ENCODE results near the gene RO60. TPM values are rescaled to one million over a fixed set of nuclear protein-coding genes. Genes with fewer than 3 reads are reported as not detected.
"Not testable (repeated sequence)": the region's sequence is repeated elsewhere in the genome, so short reads cannot be mapped to it uniquely, and the experiment has no call there.

Gene RO60
- 62.5 and 74.8 TPM in 2 replicates for total RNA-seq

DNA sequence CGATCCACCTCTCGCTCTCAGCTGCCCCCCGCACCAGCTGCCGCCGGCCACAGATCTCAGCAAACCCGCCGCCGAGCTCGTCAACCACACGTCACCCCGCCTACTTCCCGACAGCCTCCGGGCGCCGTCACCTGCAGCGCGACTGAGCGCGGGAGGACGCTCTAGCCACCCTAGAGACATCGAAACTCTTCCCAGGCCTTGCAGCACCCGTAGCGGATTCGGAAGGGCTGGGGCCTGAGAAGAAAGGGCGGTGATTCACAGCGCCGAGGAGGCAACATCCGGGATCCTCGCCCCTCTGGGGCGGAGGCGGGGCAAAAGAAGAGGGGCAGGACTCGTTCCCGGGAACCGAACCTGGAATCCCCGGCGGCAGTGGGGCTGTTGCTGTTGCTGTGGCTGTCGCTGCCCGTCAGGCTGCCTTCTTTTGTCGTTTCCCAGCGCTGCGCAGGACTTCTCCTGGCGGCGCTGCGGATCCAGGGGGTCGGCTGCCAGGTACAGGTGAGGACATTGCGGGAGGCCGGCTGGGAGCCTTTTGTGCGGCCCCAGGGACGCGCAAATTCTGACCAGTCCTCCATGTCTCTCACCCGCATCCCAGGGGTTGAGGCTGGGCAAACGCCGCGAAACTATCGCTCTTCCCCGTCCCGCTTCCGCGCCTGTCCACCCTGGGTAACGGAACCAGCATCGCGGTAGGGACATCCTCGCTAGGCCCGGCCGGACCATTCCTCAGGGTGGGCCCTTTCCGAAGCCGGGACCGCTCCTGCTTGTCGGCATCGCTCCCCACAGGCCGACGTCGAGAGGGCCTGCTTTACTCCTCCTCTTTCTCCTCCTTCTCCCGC is at the start of gene RO60, which contains the start of gene UCHL5:
Gene RO60, plus strand, starts transcription at position 331 of the 833 bp plus-strand sequence. CDS start 9,443 bp downstream, outside the sequence.
Gene UCHL5, minus strand, starts transcription at position 79 of the 833 bp plus-strand sequence. CDS start 100 bp downstream, outside the sequence.
- intact Hi-C loops (cut with micrococcal nuclease): loop anchor here (1.0 to 10.0 kb wide), 9 partner anchors 11 to 1235 kb away; partner anchors contain the start of genes CDC73, GLRX2 and RGS1

DNA sequence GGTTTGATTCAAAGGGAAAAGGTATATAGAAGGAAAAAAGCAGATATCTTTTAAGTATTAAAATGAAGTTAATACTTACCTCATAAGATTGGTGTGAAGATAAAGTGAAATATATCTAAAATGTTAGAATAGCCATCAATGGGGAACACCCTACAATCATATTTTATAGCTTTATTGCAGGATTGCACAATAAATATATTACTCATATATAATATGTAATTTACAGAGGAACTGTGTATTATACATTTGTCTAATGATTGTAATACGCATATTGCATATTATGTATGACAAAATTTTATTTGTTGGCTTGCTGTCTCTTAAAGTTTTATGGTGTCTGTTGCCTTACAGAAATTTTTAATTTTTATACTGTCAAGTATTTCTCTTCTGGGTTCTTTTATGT is 48.0 kb upstream of the RO60 start:
- intact Hi-C loops (cut with micrococcal nuclease): no loop called here

DNA sequence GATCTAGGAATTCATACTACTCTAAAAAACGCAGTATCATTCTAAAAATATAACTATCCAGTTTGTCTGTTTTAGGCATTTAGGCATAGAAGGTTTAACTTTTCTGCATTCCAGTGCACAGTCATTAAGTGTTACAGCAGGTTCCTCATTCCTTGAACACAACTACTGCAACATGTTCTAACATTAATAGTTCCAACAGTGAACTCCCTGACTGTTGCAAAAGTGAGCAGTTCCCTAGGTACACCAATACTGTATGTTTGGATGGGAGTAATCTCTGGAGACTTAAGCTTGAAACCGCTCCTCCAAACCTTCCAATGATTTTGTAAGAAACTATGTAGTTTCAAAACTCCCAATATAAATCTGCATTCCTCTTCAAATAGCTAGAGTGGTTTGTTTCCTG is 46.4 kb upstream of the RO60 start:
- intact Hi-C loops (cut with micrococcal nuclease): no loop called here

- intact Hi-C loops (cut with micrococcal nuclease): no loop called here
Measured at GRCh38 chr1:193013707-193014106, 45.7 kb upstream of the RO60 start.

GRCh38 chr1:193014400-193014799 is 45.0 kb upstream of the RO60 start:
- intact Hi-C loops (cut with micrococcal nuclease): no loop called here

GRCh38 chr1:193016788-193017187 is 42.6 kb upstream of the RO60 start:
- intact Hi-C loops (cut with micrococcal nuclease): loop anchor here (5.0 kb wide), 1 partner anchor 404 kb away; no protein-coding TSS in a partner anchor

GRCh38 chr1:193019442-193020026 is 39.9 kb upstream of the RO60 start:
- intact Hi-C loops (cut with micrococcal nuclease): loop anchor here (1.0 to 5.0 kb wide), 5 partner anchors 40 to 545 kb away; partner anchors contain the start of genes RGS1, RO60 and UCHL5

DNA sequence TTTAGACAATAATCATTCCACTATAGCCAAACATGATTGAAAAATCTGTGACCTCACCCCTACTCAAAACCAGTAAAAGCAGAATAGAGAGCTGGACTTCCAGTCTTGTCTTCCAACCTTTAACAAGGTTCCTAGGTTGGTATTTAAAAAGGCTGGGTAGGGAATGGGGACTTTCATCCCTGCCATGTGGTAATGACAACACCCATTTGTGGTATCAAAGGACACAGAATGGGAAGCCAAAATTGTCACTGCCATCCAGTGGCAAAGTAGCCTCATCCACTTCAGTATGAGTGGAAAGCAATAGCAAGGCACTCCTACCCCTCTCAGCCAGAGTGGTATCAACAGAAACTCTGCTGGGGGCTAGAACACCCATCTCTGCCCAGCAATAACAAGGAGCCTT is 34.2 kb upstream of the RO60 start:
- intact Hi-C loops (cut with micrococcal nuclease): no loop called here

DNA sequence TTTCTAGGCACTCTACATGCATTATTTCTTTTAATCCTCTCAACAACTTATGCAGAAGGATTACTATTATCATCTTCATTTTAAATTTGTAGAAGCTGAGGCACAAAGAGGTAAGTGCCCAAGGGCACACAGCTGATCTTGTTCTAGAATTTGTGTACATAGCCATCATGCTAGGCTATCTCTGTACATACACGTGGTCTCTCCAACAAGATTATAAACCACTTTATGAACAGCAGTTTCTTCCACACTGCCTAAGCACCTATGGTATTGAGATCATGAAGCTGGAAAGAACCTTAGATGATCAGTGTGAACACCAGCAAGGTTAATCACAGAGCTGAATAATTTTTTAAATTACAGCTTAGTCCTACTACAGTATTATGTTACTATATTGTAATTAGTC is 29.1 kb upstream of the RO60 start:
- intact Hi-C loops (cut with micrococcal nuclease): loop anchor here (5.0 kb wide), 1 partner anchor 453 kb away; the partner anchor contains the start of gene RGS1

DNA sequence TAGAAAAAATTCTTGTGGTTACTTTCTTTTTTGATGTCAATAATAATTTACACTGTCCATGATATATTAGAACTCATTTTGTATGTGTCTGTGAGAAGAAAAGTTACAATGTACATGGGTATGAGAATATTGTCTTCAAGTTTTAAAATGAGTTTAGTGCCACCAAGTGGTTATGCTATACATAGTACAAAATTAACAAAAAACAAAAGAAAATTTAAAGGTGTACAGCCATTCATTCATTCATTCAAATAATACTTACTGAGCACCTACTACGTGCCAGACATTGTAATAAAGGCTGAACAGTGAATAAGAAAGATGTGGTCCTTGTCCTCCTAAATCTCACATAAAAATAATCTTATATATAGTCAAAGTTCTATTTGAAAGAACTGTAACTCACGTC is 28.0 kb upstream of the RO60 start:
- intact Hi-C loops (cut with micrococcal nuclease): loop anchor here (1.0 to 5.0 kb wide), 4 partner anchors 10 to 557 kb away; partner anchors contain the start of gene RGS1

GRCh38 chr1:193032643-193033427 is 26.6 kb upstream of the RO60 start:
- intact Hi-C loops (cut with micrococcal nuclease): loop anchor here (5.0 kb wide), 1 partner anchor 456 kb away; the partner anchor contains the start of gene RGS1

DNA sequence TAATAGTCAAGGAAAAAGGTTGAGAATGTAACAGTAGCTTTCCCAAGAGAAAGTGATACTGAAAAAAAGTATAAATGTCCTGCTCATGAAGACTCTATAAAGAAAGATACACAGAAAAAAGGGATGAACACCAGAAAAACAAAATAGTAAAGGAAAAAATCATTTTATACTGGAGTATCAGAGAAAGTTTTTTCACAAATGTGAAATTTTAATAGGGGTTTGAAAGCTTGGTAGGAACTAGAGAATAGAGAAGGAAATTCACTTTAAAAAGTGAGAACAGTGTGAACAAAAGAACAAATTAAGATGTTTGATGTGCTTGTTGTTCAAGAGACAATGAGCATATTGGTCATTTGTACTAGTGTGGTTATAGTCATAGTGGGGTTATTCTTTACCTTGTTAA is 25.8 kb upstream of the RO60 start:
- intact Hi-C loops (cut with micrococcal nuclease): loop anchor here (5.0 kb wide), 1 partner anchor 456 kb away; the partner anchor contains the start of gene RGS1

DNA sequence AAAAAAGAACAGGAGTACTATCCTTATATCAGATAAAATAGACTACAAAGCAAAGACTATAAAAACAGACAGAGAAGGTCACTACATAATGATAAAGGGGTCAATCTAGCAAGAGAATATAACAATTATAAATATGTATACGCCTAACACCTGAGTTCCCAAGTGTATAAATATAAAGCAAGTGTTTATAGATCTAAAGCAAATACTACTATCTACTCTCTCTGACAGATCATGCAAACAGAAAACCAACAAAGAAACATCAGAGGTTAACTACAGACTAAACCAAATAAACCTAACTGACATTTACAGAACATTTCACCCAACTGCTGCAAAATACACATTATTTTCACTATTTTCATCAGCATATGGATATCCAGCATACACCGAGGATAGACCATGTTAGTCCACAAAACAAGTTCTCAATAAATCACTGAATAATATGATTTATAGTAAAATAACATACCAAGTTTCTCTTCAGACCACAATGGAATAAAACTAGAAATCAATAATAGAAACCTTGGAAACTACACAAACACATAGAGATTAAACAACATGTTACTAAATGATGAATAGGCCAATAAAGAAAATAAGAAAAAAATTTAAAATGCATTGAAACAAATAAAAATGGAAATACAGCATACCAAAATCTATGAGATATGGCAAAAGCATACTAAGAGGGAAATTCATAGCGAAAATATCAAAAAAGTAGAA is 22.9 kb upstream of the RO60 start:
- intact Hi-C loops (cut with micrococcal nuclease): no loop called here

DNA sequence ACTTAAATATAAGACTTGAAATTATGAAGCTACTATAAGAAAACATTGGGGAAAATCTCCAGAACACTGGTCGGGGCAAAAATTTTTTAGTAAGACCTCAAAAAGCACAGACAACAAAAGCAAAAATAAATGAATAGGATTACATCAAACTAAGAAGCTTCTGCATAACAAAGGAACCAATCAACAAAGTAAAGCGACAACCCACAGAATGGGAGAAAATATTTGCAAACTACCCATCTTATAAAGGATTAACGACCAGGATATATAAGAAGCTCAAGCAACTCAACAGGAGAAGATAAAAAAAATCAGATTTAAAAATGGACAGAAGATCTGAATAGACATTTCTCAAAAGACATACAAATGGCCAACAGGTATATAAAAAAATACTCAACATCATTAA is 19.4 kb upstream of the RO60 start:
- intact Hi-C loops (cut with micrococcal nuclease): no loop called here

DNA sequence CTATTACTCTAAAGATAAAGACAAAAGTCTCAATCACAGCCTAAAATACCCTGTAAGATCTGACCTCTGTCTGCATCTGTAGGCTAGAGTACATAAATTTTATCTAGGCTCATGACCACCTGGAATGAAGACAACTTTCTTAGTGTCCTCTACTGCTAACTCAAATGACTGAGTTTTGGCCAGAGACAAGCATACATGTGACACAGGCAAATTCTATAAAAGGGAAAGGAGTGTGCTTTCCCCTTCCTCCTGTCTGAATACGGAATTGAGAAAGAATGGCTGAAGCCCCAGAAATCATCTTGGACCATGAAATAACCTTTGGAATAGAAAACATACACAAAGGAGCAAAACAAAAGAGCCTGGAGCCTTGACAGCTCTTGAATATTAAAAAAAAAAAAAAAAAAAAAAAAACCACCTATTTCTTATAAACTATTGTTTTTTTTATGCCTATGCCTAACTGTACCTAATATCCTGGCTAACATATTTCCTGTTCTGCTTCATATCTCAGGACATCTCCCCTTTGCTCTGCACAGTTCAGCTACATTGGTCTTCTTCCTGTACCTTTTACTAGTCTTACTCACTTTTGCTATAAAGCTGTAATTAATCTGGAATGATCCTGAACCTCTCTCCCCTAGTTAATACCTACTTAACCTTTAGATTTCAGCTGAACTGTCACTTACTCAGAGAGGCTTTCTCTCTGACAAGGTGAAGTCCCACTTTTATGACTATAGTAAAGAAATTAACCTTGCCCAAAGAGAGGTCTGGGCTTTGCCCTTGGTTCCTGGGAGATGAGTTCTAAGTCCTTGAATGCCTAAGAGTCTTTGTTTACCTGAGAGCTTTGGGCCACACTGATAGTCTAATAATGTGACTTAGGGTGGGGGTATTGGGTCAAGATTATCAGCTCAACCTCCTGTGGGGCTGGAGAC is 16.4 kb upstream of the RO60 start:
- intact Hi-C loops (cut with micrococcal nuclease): no loop called here

DNA sequence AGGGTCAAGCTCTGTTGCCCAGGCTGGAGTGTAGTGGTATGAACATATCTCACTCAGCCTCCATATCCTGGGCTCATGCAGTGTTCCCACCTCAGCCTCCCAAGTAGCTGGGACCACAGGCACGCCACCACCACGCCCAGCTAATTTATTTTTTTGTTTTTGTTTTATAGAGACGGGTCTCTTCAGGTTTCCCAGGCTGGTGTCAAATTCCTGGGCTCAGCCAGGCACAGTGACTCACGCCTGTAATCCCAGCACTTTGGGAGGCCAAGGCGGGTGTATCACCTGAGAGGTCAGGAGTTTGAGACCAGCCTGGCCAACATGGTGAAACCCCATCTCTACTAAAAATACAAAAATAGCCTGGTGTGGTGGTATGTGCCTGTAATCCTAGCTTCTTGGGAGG is 10.5 kb upstream of the RO60 start:
- intact Hi-C loops (cut with micrococcal nuclease): not testable (repeated sequence)

GRCh38 chr1:193054169-193054675 is 5.2 kb upstream of the RO60 start:
- intact Hi-C loops (cut with micrococcal nuclease): no loop called here

GRCh38 chr1:193058529-193059281 is 707 bp upstream of the RO60 start:
- intact Hi-C loops (cut with micrococcal nuclease): loop anchor here (1.0 to 5.0 kb wide), 9 partner anchors 39 to 994 kb away; partner anchors contain the start of genes CDC73, GLRX2, RGS1 and RGS2

- intact Hi-C loops (cut with micrococcal nuclease): loop anchor here (1.0 to 10.0 kb wide), 2 partner anchors 10 to 1235 kb away; no protein-coding TSS in a partner anchor
Measured at GRCh38 chr1:193060115-193060403, 647 bp downstream of the RO60 start.
